Measurements from ENCODE around the gene TEX2.
A peak's percentile ranks its signal among the peaks of the same experiment; 100 is the strongest.

Gene TEX2

GRCh38 chr17:64148699-64149098, 114.4 kb downstream of the TEX2 start:
- DNase-seq (ENCODE audit: low spot score in 2 of 2), result peak in 1 of 2 experiments; percentile 30
- peaks cover 36% of the 10 kb centered on the region for H3K36me3 ChIP-seq (replicated peaks)

GRCh38 chr17:64148017-64148631, 114.9 kb downstream of the TEX2 start:
- DNase-seq (ENCODE audit: low spot score in 2 of 2), result peak; percentile 46
- H3K4me1 ChIP-seq, result peaks cover 8% of the 10 kb centered on the region
- H3K27me3 ChIP-seq (ENCODE audit: low read depth), result no peaks in the 10 kb centered on the region
- no peak overlapping the region; the same call in 1 of the 2 replicates for H3K4me3 ChIP-seq
- H3K36me3 ChIP-seq (replicated peaks), result peaks cover 31% of the 10 kb centered on the region
- in situ Hi-C loops (cut with MboI; ENCODE audit: low sequenced_read_pairs), result loop anchor here (10.0 kb wide), 1 partner anchor 117 kb away; the partner anchor contains the start of gene TEX2
- no peaks in the 10 kb centered on the region for H3K9me3 ChIP-seq

More at GRCh38 chr17:64148699-64149098, 114.4 kb downstream of the TEX2 start:
- Histone ChIP-seq H3K4me1 (peaks cover 8% of the 10 kb centered on the region), H3K4me3 (no peak overlapping the region), H3K27me3 (ENCODE audit: low read depth) (no peaks in the 10 kb centered on the region), H3K9me3 (no peaks in the 10 kb centered on the region)
- in situ Hi-C loops (cut with MboI; ENCODE audit: low sequenced_read_pairs), result loop anchor here (10.0 kb wide), 1 partner anchor 116 kb away; the partner anchor contains the start of gene TEX2

- in situ Hi-C loops (cut with MboI; ENCODE audit: low sequenced_read_pairs), result loop anchor here (10.0 kb wide), 1 partner anchor 117 kb away; the partner anchor contains the start of gene TEX2
Observed at GRCh38 chr17:64147110-64148016, 115.7 kb downstream of the TEX2 start.

GRCh38 chr17:64146418-64147109, 116.5 kb downstream of the TEX2 start:
- in situ Hi-C loops (cut with MboI; ENCODE audit: low sequenced_read_pairs), result loop anchor here (10.0 kb wide), 1 partner anchor 118 kb away; the partner anchor contains the start of gene TEX2

More at GRCh38 chr17:64147110-64148016, 115.7 kb downstream of the TEX2 start:
- Histone ChIP-seq H3K4me3 (peak overlapping the region; percentile 91), H3K4me1 (peaks cover 8% of the 10 kb centered on the region), H3K36me3 (replicated peaks) (peaks cover 24% of the 10 kb centered on the region), H3K9me3 (no peaks in the 10 kb centered on the region), H3K27me3 (ENCODE audit: low read depth) (no peaks in the 10 kb centered on the region)
- peak; percentile 58 to 73 for DNase-seq (ENCODE audit: low spot score in 2 of 2)

GRCh38 chr17:64145751-64146417, 117.2 kb downstream of the TEX2 start:
- H3K27me3 ChIP-seq (ENCODE audit: low read depth), result no peaks in the 10 kb centered on the region
- peak; percentile 96 to 98 for DNase-seq (ENCODE audit: low spot score in 2 of 2)
- H3K4me3 ChIP-seq, result peak overlapping the region; percentile 91
- H3K4me1 ChIP-seq, result peaks cover 8% of the 10 kb centered on the region
- H3K36me3 ChIP-seq (replicated peaks), result peaks cover 21% of the 10 kb centered on the region
- in situ Hi-C loops (cut with MboI; ENCODE audit: low sequenced_read_pairs), result loop anchor here (10.0 kb wide), 1 partner anchor 119 kb away; the partner anchor contains the start of gene TEX2
- H3K9me3 ChIP-seq, result no peaks in the 10 kb centered on the region

More at GRCh38 chr17:64146418-64147109, 116.5 kb downstream of the TEX2 start:
- Histone ChIP-seq H3K36me3 (replicated peaks) (peaks cover 21% of the 10 kb centered on the region), H3K27me3 (ENCODE audit: low read depth) (no peaks in the 10 kb centered on the region), H3K4me1 (peaks cover 8% of the 10 kb centered on the region), H3K4me3 (peak overlapping the region; percentile 91), H3K9me3 (no peaks in the 10 kb centered on the region)
- peak in 1 of 2 experiments; percentile 66 for DNase-seq (ENCODE audit: low spot score in 2 of 2)

GRCh38 chr17:64145375-64145750, 117.7 kb downstream of the TEX2 start:
- in situ Hi-C loops (cut with MboI; ENCODE audit: low sequenced_read_pairs), result loop anchor here (10.0 kb wide), 1 partner anchor 119 kb away; the partner anchor contains the start of gene TEX2
- peak overlapping the region; percentile 91 for H3K4me3 ChIP-seq
- peaks cover 8% of the 10 kb centered on the region for H3K4me1 ChIP-seq
- no peaks in the 10 kb centered on the region for H3K27me3 ChIP-seq (ENCODE audit: low read depth)
- no peaks in the 10 kb centered on the region for H3K9me3 ChIP-seq
- H3K36me3 ChIP-seq (replicated peaks), result peaks cover 21% of the 10 kb centered on the region
- DNase-seq (ENCODE audit: low spot score in 2 of 2), result no peak

GRCh38 chr17:64139542-64139941, 123.5 kb downstream of the TEX2 start:
- Histone ChIP-seq H3K4me3 (no peak overlapping the region), H3K27me3 (ENCODE audit: low read depth) (no peaks in the 10 kb centered on the region), H3K36me3 (replicated peaks) (no peaks in the 10 kb centered on the region), H3K4me1 (no peaks in the 10 kb centered on the region), H3K9me3 (no peaks in the 10 kb centered on the region)
- DNase-seq (ENCODE audit: low spot score in 2 of 2), result no peak
- in situ Hi-C loops (cut with MboI; ENCODE audit: low sequenced_read_pairs), result loop anchor here (10.0 kb wide), 2 partner anchors 115 to 215 kb away; partner anchors contain the start of gene ICAM2

GRCh38 chr17:64138441-64138840, 124.6 kb downstream of the TEX2 start:
- Histone ChIP-seq H3K36me3 (replicated peaks) (no peaks in the 10 kb centered on the region), H3K9me3 (no peaks in the 10 kb centered on the region), H3K4me3 (no peak overlapping the region), H3K27me3 (ENCODE audit: low read depth) (no peaks in the 10 kb centered on the region), H3K4me1 (no peaks in the 10 kb centered on the region)
- in situ Hi-C loops (cut with MboI; ENCODE audit: low sequenced_read_pairs), result loop anchor here (10.0 kb wide), 2 partner anchors 114 to 214 kb away; partner anchors contain the start of gene ICAM2
- DNase-seq (ENCODE audit: low spot score in 2 of 2), result no peak

- Histone ChIP-seq H3K27me3 (ENCODE audit: low read depth) (no peaks in the 10 kb centered on the region), H3K4me3 (no peak overlapping the region), H3K36me3 (replicated peaks) (no peaks in the 10 kb centered on the region), H3K9me3 (no peaks in the 10 kb centered on the region), H3K4me1 (peaks cover 4% of the 10 kb centered on the region; the same call in 1 of the 2 replicates)
- no peak for DNase-seq (ENCODE audit: low spot score in 2 of 2)
- in situ Hi-C loops (cut with MboI; ENCODE audit: low sequenced_read_pairs), result loop anchor here (10.0 kb wide), 2 partner anchors 110 to 210 kb away; partner anchors contain the start of gene ICAM2
Observed at GRCh38 chr17:64135000-64135399, 128.1 kb downstream of the TEX2 start.

GRCh38 chr17:64134216-64134970, 128.7 kb downstream of the TEX2 start:
- no peak for DNase-seq (ENCODE audit: low spot score in 2 of 2)

GRCh38 chr17:64133546-64134215, 129.4 kb downstream of the TEX2 start:
- Histone ChIP-seq H3K4me3 (no peak overlapping the region), H3K27me3 (ENCODE audit: low read depth) (no peaks in the 10 kb centered on the region), H3K4me1 (peaks cover 4% of the 10 kb centered on the region; the same call in 1 of the 2 replicates), H3K9me3 (no peaks in the 10 kb centered on the region), H3K36me3 (replicated peaks) (peaks cover 3% of the 10 kb centered on the region; the same call in 1 of the 2 replicates)
- in situ Hi-C loops (cut with MboI; ENCODE audit: low sequenced_read_pairs), result loop anchor here (10.0 kb wide), 2 partner anchors 109 to 209 kb away; partner anchors contain the start of gene ICAM2
- DNase-seq (ENCODE audit: low spot score in 2 of 2), result peak; percentile 55 to 77

More at GRCh38 chr17:64134216-64134970, 128.7 kb downstream of the TEX2 start:
- Histone ChIP-seq H3K36me3 (replicated peaks) (peaks cover 3% of the 10 kb centered on the region; the same call in 1 of the 2 replicates), H3K4me1 (peaks cover 4% of the 10 kb centered on the region; the same call in 1 of the 2 replicates), H3K9me3 (no peaks in the 10 kb centered on the region), H3K4me3 (no peak overlapping the region), H3K27me3 (ENCODE audit: low read depth) (no peaks in the 10 kb centered on the region)
- in situ Hi-C loops (cut with MboI; ENCODE audit: low sequenced_read_pairs), result loop anchor here (10.0 kb wide), 2 partner anchors 110 to 210 kb away; partner anchors contain the start of gene ICAM2

All from HAP-1 (cell line).